GM23248 (cell line): Measurements from ENCODE around the gene KLHL4. TPM values are rescaled to one million over a fixed set of nuclear protein-coding genes. Genes with fewer than 3 reads are reported as not detected.

Source experiments
- DNase-seq: peaks from one replicate; pipeline ENCODE4 v3.0.0-alpha.2; 2015
- H2AFZ ChIP-seq: fragments of 200-600 bp; sonication (generic); 2 replicates; pipeline ENCODE4 v1.6.1; 2016; ENCODE audit warnings: antibody characterized with exemption
- H3F3A ChIP-seq: fragments of 200-600 bp; sonication (generic); 2 replicates; pipeline ENCODE4 v1.6.1; 2016; ENCODE audit warnings: mild to moderate bottlenecking, antibody characterized with exemption, mixed run types; ENCODE audit not compliant: insufficient read depth
- H3K27ac ChIP-seq: fragments of 200-600 bp; sonication (generic); 2 replicates; pipeline ENCODE4 v1.5.1; 2016; ENCODE audit warnings: mild to moderate bottlenecking
- H3K27me3 ChIP-seq: fragments of 200-600 bp; sonication (generic); replicated peaks from 2 replicates; pipeline ENCODE4 v1.6.1; 2016; ENCODE audit warnings: mild to moderate bottlenecking; ENCODE audit not compliant: insufficient read depth
- H3K36me3 ChIP-seq: fragments of 200-600 bp; sonication (generic); 2 replicates; pipeline ENCODE4 v1.6.1; 2016; ENCODE audit warnings: low read depth, mild to moderate bottlenecking
- H3K4me1 ChIP-seq: fragments of 200-600 bp; sonication (generic); 2 replicates; pipeline ENCODE4 v1.6.1; 2016; ENCODE audit warnings: mild to moderate bottlenecking; ENCODE audit not compliant: insufficient read depth
- H3K4me2 ChIP-seq: fragments of 200-600 bp; sonication (generic); one replicate; pipeline ENCODE4 v1.6.1; 2016; ENCODE audit warnings: mild to moderate bottlenecking; ENCODE audit not compliant: unreplicated experiment
- H3K4me3 ChIP-seq: fragments of 200-600 bp; sonication (generic); 2 replicates; pipeline ENCODE4 v1.5.1; 2016; ENCODE audit warnings: mild to moderate bottlenecking
- H3K79me2 ChIP-seq: fragments of 200-600 bp; sonication (generic); 2 replicates; pipeline ENCODE4 v1.6.1; 2016; ENCODE audit warnings: mild to moderate bottlenecking; ENCODE audit not compliant: insufficient read depth
- H3K9ac ChIP-seq: fragments of 200-600 bp; sonication (generic); 2 replicates; pipeline ENCODE4 v1.6.1; 2016; ENCODE audit warnings: mild to moderate bottlenecking
- H3K9me2 ChIP-seq: fragments of 200-600 bp; sonication (generic); 2 replicates; pipeline ENCODE4 v1.6.1; 2016; ENCODE audit warnings: mixed run types, mild to moderate bottlenecking, moderate library complexity; ENCODE audit not compliant: insufficient read depth
- H3K9me3 ChIP-seq: fragments of 200-600 bp; sonication (generic); one replicate; pipeline ENCODE4 v1.6.1; 2017; ENCODE audit warnings: low read depth
- H4K20me1 ChIP-seq: fragments of 200-600 bp; sonication (generic); 2 replicates; pipeline ENCODE4 v1.6.0; 2016; ENCODE audit not compliant: insufficient read depth
- EZH2 ChIP-seq: fragments of 200-600 bp; sonication (generic); IDR thresholded peaks from 2 replicates; pipeline ENCODE4 v1.6.1; 2018; ENCODE audit warnings: antibody characterized with exemption, mild to moderate bottlenecking; ENCODE audit not compliant: insufficient read depth, poor library complexity, severe bottlenecking
- EZH2phosphoT487 ChIP-seq: fragments of 200-600 bp; sonication (generic); IDR thresholded peaks from 2 replicates; pipeline ENCODE4 v1.6.1; 2018; ENCODE audit warnings: antibody characterized with exemption, moderate library complexity, mild to moderate bottlenecking, low read depth; ENCODE audit not compliant: insufficient read depth
- WGBS, 2 experiments: methylation state at CpG; one replicate each; pipeline ENCODE4 v1.1.6; 2015 to 2017; ENCODE audit warnings: low lambda C conversion rate in 2 of 2, low coverage in 1 of 2; ENCODE audit errors: missing lambda C conversion rate in 2 of 2; 5-methylcytosine and 5-hydroxymethylcytosine counted together
- in situ Hi-C: fragments of 300-500 bp; cut with MboI; formaldehyde crosslinking; loops from 2 replicates; pipeline ENCODE4 v1.15.0; 2020
- polyA plus RNA-seq: library from polyadenylated mRNA; unstranded; fragments of >200 nt; fragmentation: Nextera tagmentation; extraction: Ambion mirVana; gene quantifications from 2 replicates; pipeline ENCODE4 v1.2.1, GENCODE V29; 2016
- total RNA-seq: library from RNA; depleted of rRNA; stranded (reverse); fragments of >200 nt; shearing (Covaris generic); gene quantifications from 2 replicates; pipeline ENCODE4 v1.2.3, GENCODE V29; 2014

KLHL4 gene
- total and polyA plus RNA-seq, 2 experiments from 2014 or later: 0.11 TPM; not detected in 1

- H3K36me3 ChIP-seq: no peaks in the 10 kb centered on the region
- no peak overlapping the region for H3K4me3 ChIP-seq
- no peak overlapping the region for H3K9ac ChIP-seq
- H3K4me2 ChIP-seq: no peak overlapping the region
- H3K79me2 ChIP-seq: no peaks in the 10 kb centered on the region
- H3K4me1 ChIP-seq: no peaks in the 10 kb centered on the region
- WGBS, 2 experiments: 33 to 48% methylated on average over 3 to 6 of the region's 6 CpGs
- no peaks in the 10 kb centered on the region for H3F3A ChIP-seq
- no peak for DNase-seq
- no peak overlapping the region for H2AFZ ChIP-seq
- no peaks in the 10 kb centered on the region for H3K9me3 ChIP-seq
- no peaks in the 10 kb centered on the region for H4K20me1 ChIP-seq
- H3K27me3 ChIP-seq: no peaks in the 10 kb centered on the region
- in situ Hi-C loops: no loop called here
- TF ChIP-seq EZH2phosphoT487 (no peak), EZH2 (no peak)
- H3K9me2 ChIP-seq: no peaks in the 10 kb centered on the region
- H3K27ac ChIP-seq: no peak overlapping the region
Measured at GRCh38 chrX:87582453-87582852, 64.9 kb downstream of the KLHL4 start.

- no peaks in the 10 kb centered on the region for H3F3A ChIP-seq
- H3K9ac ChIP-seq: no peak overlapping the region
- H3K79me2 ChIP-seq: no peaks in the 10 kb centered on the region
- peak; percentile 0 for DNase-seq
- H3K27me3 ChIP-seq: no peaks in the 10 kb centered on the region
- in situ Hi-C loops: no loop called here
- H3K4me3 ChIP-seq: no peak overlapping the region
- H3K4me2 ChIP-seq: no peak overlapping the region
- no peaks in the 10 kb centered on the region for H3K36me3 ChIP-seq
- H3K9me2 ChIP-seq: no peaks in the 10 kb centered on the region
- H4K20me1 ChIP-seq: no peaks in the 10 kb centered on the region
- no peaks in the 10 kb centered on the region for H3K4me1 ChIP-seq
- WGBS, 2 experiments: 33 to 42% methylated on average over 1 of the region's 1 CpG
- no peak overlapping the region for H3K27ac ChIP-seq
- no peak overlapping the region for H2AFZ ChIP-seq
- TF ChIP-seq EZH2: no peak
- no peak for TF ChIP-seq EZH2phosphoT487
- H3K9me3 ChIP-seq: no peaks in the 10 kb centered on the region
Measured at GRCh38 chrX:87583679-87584078, 66.1 kb downstream of the KLHL4 start.

- Histone ChIP-seq H3K9ac (no peak overlapping the region), H3K4me1 (no peaks in the 10 kb centered on the region), H3K79me2 (no peaks in the 10 kb centered on the region), H2AFZ (no peak overlapping the region), H3K27ac (no peak overlapping the region), H3K9me2 (no peaks in the 10 kb centered on the region), H3K36me3 (no peaks in the 10 kb centered on the region), H3K4me3 (no peak overlapping the region), H3K9me3 (no peaks in the 10 kb centered on the region), H4K20me1 (no peaks in the 10 kb centered on the region), H3K4me2 (no peak overlapping the region), H3F3A (no peaks in the 10 kb centered on the region), H3K27me3 (no peaks in the 10 kb centered on the region)
- TF ChIP-seq EZH2phosphoT487 (no peak), EZH2 (no peak)
- in situ Hi-C loops: no loop called here
- no peak for DNase-seq
- WGBS, 2 experiments: 2 to 4% methylated on average over 2 of the region's 2 CpGs
Measured at GRCh38 chrX:87616371-87616770, 98.8 kb downstream of the KLHL4 start.

GRCh38 chrX:87621697-87622096, 104.1 kb downstream of the KLHL4 start:
- Histone ChIP-seq H3K27ac (no peak overlapping the region), H3K9me3 (no peaks in the 10 kb centered on the region), H3K9ac (no peak overlapping the region), H3K27me3 (no peaks in the 10 kb centered on the region), H3K4me1 (no peaks in the 10 kb centered on the region), H3K4me2 (no peak overlapping the region), H2AFZ (no peak overlapping the region), H3K36me3 (no peaks in the 10 kb centered on the region), H3F3A (no peaks in the 10 kb centered on the region), H3K4me3 (no peak overlapping the region), H3K9me2 (no peaks in the 10 kb centered on the region), H4K20me1 (no peaks in the 10 kb centered on the region), H3K79me2 (no peaks in the 10 kb centered on the region)
- TF ChIP-seq EZH2 (no peak), EZH2phosphoT487 (no peak)
- DNase-seq: no peak
- in situ Hi-C loops: no loop called here
- 0 to 8% methylated on average over 1 to 2 of the region's 2 CpGs for WGBS, 2 experiments

- Histone ChIP-seq H3K9ac (no peak overlapping the region), H3K36me3 (no peaks in the 10 kb centered on the region), H3K27me3 (no peaks in the 10 kb centered on the region), H3K4me3 (no peak overlapping the region), H3K4me2 (no peak overlapping the region), H3K79me2 (no peaks in the 10 kb centered on the region), H2AFZ (no peak overlapping the region), H4K20me1 (no peaks in the 10 kb centered on the region), H3K9me2 (no peaks in the 10 kb centered on the region), H3F3A (no peaks in the 10 kb centered on the region), H3K27ac (no peak overlapping the region), H3K9me3 (no peaks in the 10 kb centered on the region), H3K4me1 (no peaks in the 10 kb centered on the region)
- in situ Hi-C loops: no loop called here
- TF ChIP-seq EZH2: no peak
- no peak for TF ChIP-seq EZH2phosphoT487
- no peak for DNase-seq
- WGBS, 2 experiments: 8 to 10% methylated on average over 3 of the region's 3 CpGs
Measured at GRCh38 chrX:87626996-87627395, 109.4 kb downstream of the KLHL4 start.
